ENCODE data around the gene ATOSA.

Gene ATOSA

GRCh38 chr15:52679232-52680040 lies at the start of gene ATOSA:
TSS of gene ATOSA (minus strand) at chr15:52679388. CDS start at chr15:52678021, 1,367 bp downstream.
- DNase-seq (ENCODE audit: low spot score) = peak; percentile 87

GRCh38 chr15:52728899-52729298 lies 49.7 kb upstream of the ATOSA start:
- peak; percentile 29 for DNase-seq (ENCODE audit: low spot score)

GRCh38 chr15:52727815-52728214 lies 48.6 kb upstream of the ATOSA start:
- DNase-seq (ENCODE audit: low spot score) = no peak

GRCh38 chr15:52726195-52726594 lies 47.0 kb upstream of the ATOSA start:
- DNase-seq (ENCODE audit: low spot score) = no peak

- DNase-seq (ENCODE audit: low spot score) = no peak
Measured at GRCh38 chr15:52718551-52718950, 39.4 kb upstream of the ATOSA start.

- DNase-seq (ENCODE audit: low spot score) = no peak
Measured at GRCh38 chr15:52717924-52718323, 38.7 kb upstream of the ATOSA start.

GRCh38 chr15:52717481-52717880 lies 38.3 kb upstream of the ATOSA start:
- DNase-seq (ENCODE audit: low spot score) = no peak

- DNase-seq (ENCODE audit: low spot score) = no peak
Measured at GRCh38 chr15:52716536-52716935, 37.3 kb upstream of the ATOSA start.

- no peak for DNase-seq (ENCODE audit: low spot score)
Measured at GRCh38 chr15:52715411-52715810, 36.2 kb upstream of the ATOSA start.

GRCh38 chr15:52714968-52715367 lies 35.8 kb upstream of the ATOSA start:
- no peak for DNase-seq (ENCODE audit: low spot score)

- no peak for DNase-seq (ENCODE audit: low spot score)
Measured at GRCh38 chr15:52710708-52711389, 31.7 kb upstream of the ATOSA start.

GRCh38 chr15:52710050-52710707 lies 31.0 kb upstream of the ATOSA start:
- no peak for DNase-seq (ENCODE audit: low spot score)

GRCh38 chr15:52709187-52709981 lies 30.2 kb upstream of the ATOSA start:
- DNase-seq (ENCODE audit: low spot score) = no peak

- no peak for DNase-seq (ENCODE audit: low spot score)
Measured at GRCh38 chr15:52706091-52706490, 26.9 kb upstream of the ATOSA start.

GRCh38 chr15:52702390-52702789 lies 23.2 kb upstream of the ATOSA start:
- DNase-seq (ENCODE audit: low spot score) = no peak

GRCh38 chr15:52699457-52699856 lies 20.3 kb upstream of the ATOSA start:
- no peak for DNase-seq (ENCODE audit: low spot score)

- no peak for DNase-seq (ENCODE audit: low spot score)
Measured at GRCh38 chr15:52698514-52698913, 19.3 kb upstream of the ATOSA start.

- DNase-seq (ENCODE audit: low spot score) = no peak
Measured at GRCh38 chr15:52697051-52697450, 17.9 kb upstream of the ATOSA start.

GRCh38 chr15:52695154-52695553 lies 16.0 kb upstream of the ATOSA start:
- DNase-seq (ENCODE audit: low spot score) = no peak

GRCh38 chr15:52689562-52689961 lies 10.4 kb upstream of the ATOSA start:
- DNase-seq (ENCODE audit: low spot score) = no peak

- DNase-seq (ENCODE audit: low spot score) = no peak
Measured at GRCh38 chr15:52683580-52683979, 4.4 kb upstream of the ATOSA start.

GRCh38 chr15:52682781-52683180 lies 3.6 kb upstream of the ATOSA start:
- no peak for DNase-seq (ENCODE audit: low spot score)

All from RKO (cell line).